Parathyroid adenoma (tissue), 2 donors: ENCODE results near the gene FAM53B.

Experiments used
- H2AFZ ChIP-seq: fragments of 300-600 bp; sonication (generic); one replicate; pipeline ENCODE4 v1.7.0; 2017; ENCODE audit warnings: antibody characterized with exemption, mild to moderate bottlenecking
- H3K27ac ChIP-seq: fragments of 300-600 bp; sonication (generic); one replicate; pipeline ENCODE4 v1.7.0; 2017
- H3K27me3 ChIP-seq: fragments of 300-600 bp; sonication (generic); one replicate; pipeline ENCODE4 v1.7.0; 2017; ENCODE audit warnings: low read length; ENCODE audit not compliant: control insufficient read depth, insufficient read depth
- H3K36me3 ChIP-seq: fragments of 300-600 bp; sonication (generic); one replicate; pipeline ENCODE4 v1.7.0; 2017; ENCODE audit warnings: low read length; ENCODE audit not compliant: control insufficient read depth, insufficient read depth
- H3K4me1 ChIP-seq: fragments of 300-600 bp; sonication (generic); one replicate; pipeline ENCODE4 v1.7.0; 2017; ENCODE audit warnings: control low read depth
- H3K4me2 ChIP-seq: fragments of 300-600 bp; sonication (generic); one replicate; pipeline ENCODE4 v1.7.0; 2017; ENCODE audit warnings: low read length
- H3K4me3 ChIP-seq: fragments of 300-600 bp; sonication (generic); one replicate; pipeline ENCODE4 v1.7.0; 2017; ENCODE audit warnings: low read depth, low read length
- H3K79me2 ChIP-seq: fragments of 300-600 bp; sonication (generic); one replicate; pipeline ENCODE4 v1.7.0; 2017; ENCODE audit warnings: control low read depth
- H3K9ac ChIP-seq: fragments of 300-600 bp; sonication (generic); one replicate; pipeline ENCODE4 v1.7.0; 2017; ENCODE audit warnings: mild to moderate bottlenecking
- H3K9me3 ChIP-seq: fragments of 300-600 bp; sonication (generic); one replicate; pipeline ENCODE4 v1.7.0; 2017; ENCODE audit warnings: low read length; ENCODE audit not compliant: control insufficient read depth
- CTCF ChIP-seq: fragments of 300-600 bp; sonication (generic); IDR thresholded peaks from one replicate; pipeline ENCODE4 v1.7.0; 2017; ENCODE audit warnings: antibody characterized with exemption, mild to moderate bottlenecking
- donor health status: primary hyperparathyroidism.

FAM53B gene

GRCh38 chr10:124739986-124740368, 4.2 kb downstream of the FAM53B start:
- H2AFZ ChIP-seq: no peak overlapping the region
- H3K4me2 ChIP-seq: no peak overlapping the region
- H3K4me1 ChIP-seq: peaks cover 52% of the 10 kb centered on the region
- no peak for TF ChIP-seq CTCF
- H3K79me2 ChIP-seq: peaks cover 43% of the 10 kb centered on the region
- no peak overlapping the region for H3K4me3 ChIP-seq
- H3K27me3 ChIP-seq: no peaks in the 10 kb centered on the region
- no peaks in the 10 kb centered on the region for H3K36me3 ChIP-seq
- no peak overlapping the region for H3K9ac ChIP-seq
- peak overlapping the region; percentile 5 for H3K27ac ChIP-seq
- no peaks in the 10 kb centered on the region for H3K9me3 ChIP-seq

GRCh38 chr10:124739119-124739921, 4.9 kb downstream of the FAM53B start:
- no peak overlapping the region for H3K27ac ChIP-seq
- no peak overlapping the region for H3K9ac ChIP-seq
- H3K4me3 ChIP-seq: no peak overlapping the region
- H3K27me3 ChIP-seq: no peaks in the 10 kb centered on the region
- H3K79me2 ChIP-seq: peaks cover 47% of the 10 kb centered on the region
- no peak overlapping the region for H3K4me2 ChIP-seq
- no peaks in the 10 kb centered on the region for H3K9me3 ChIP-seq
- no peak overlapping the region for H2AFZ ChIP-seq
- peaks cover 51% of the 10 kb centered on the region for H3K4me1 ChIP-seq
- no peak for TF ChIP-seq CTCF
- H3K36me3 ChIP-seq: no peaks in the 10 kb centered on the region

DNA sequence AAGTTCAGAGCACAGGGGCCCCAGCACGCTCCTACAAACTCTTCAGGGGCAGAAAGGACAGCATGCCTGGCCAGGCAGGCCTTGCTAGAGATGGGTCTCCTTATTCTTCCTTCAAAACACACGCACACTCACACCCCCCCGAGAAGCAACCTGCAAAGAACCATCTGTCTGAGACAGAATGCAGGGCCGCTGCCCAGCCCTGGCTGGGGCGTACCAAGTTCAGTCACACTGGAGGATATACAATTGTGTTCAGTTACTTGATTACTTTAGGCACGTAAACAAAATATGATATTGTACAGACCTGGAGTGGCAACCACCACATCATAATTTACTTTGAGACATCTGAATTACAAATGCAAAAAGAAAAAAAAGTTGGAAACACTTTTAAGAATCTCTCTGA, 5.7 kb downstream of the FAM53B start:
- Histone ChIP-seq H3K27ac (no peak overlapping the region), H3K9ac (no peak overlapping the region), H3K9me3 (no peaks in the 10 kb centered on the region), H3K4me2 (no peak overlapping the region), H2AFZ (no peak overlapping the region), H3K27me3 (no peaks in the 10 kb centered on the region), H3K36me3 (no peaks in the 10 kb centered on the region), H3K79me2 (peaks cover 49% of the 10 kb centered on the region), H3K4me3 (no peak overlapping the region), H3K4me1 (peaks cover 60% of the 10 kb centered on the region)
- no peak for TF ChIP-seq CTCF

DNA sequence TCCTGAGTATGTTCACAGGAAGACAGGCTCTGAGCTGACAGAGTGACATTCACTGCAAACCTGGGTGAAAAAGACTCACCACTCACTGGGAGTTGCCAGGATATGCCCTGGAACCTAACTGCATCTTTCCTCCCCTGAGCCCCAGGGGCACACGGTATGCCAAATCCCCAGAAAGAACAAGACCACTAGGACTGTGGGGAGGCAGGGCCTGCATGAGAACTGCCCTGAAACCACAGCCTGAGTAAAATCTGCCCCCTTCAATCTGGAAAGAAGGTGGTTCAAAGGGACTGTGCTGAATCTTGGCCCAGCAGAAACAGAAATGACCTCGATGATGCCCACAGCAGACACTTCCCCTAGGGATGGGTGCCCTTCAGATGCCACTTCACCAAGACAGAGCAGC, 6.5 kb downstream of the FAM53B start:
- Histone ChIP-seq H3K9ac (no peak overlapping the region), H3K9me3 (no peaks in the 10 kb centered on the region), H3K36me3 (no peaks in the 10 kb centered on the region), H3K27me3 (no peaks in the 10 kb centered on the region), H3K4me1 (peaks cover 67% of the 10 kb centered on the region), H3K79me2 (peaks cover 49% of the 10 kb centered on the region), H2AFZ (no peak overlapping the region), H3K4me2 (no peak overlapping the region), H3K27ac (peak overlapping the region; percentile 66), H3K4me3 (no peak overlapping the region)
- TF ChIP-seq CTCF: no peak

DNA sequence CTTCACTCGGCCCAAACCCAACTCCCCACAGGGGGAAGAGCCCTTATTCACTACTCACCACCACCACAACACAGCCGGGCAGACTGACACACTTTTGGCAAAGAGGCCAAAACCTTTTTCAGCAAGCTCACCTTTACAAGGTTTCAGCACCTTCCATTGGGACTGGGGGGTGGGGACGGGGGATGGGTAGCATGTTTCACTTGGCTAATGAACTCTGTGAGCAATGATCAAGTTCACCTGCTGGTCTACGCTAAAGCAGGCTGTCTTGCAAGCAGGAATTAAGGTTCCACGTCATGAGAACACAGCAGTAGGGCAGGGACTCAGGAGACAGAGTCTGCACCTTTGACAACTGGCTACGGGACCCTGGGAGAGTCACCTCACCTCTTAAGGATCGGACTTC, 7.0 kb downstream of the FAM53B start:
- Histone ChIP-seq H2AFZ (no peak overlapping the region), H3K4me2 (no peak overlapping the region), H3K9ac (no peak overlapping the region), H3K79me2 (peaks cover 52% of the 10 kb centered on the region), H3K36me3 (no peaks in the 10 kb centered on the region), H3K27me3 (no peaks in the 10 kb centered on the region), H3K4me3 (no peak overlapping the region), H3K4me1 (peaks cover 70% of the 10 kb centered on the region), H3K9me3 (no peaks in the 10 kb centered on the region), H3K27ac (peak overlapping the region; percentile 66)
- TF ChIP-seq CTCF: no peak
